Esophagus squamous epithelium (tissue), 5 donors: Measurements from ENCODE around the gene CDX2. TPM values are rescaled to one million over a fixed set of nuclear protein-coding genes. Genes with fewer than 3 reads are reported as not detected.

ENCODE experiments used
- DNase-seq: peaks from one replicate; lab custom pipeline; 2025; lab: John Stamatoyannopoulos, UW
- H3K27ac ChIP-seq, 4 donors: fragments of 200-600 bp; sonication (generic); one replicate each; pipeline ENCODE4 v1.5.1; 2016 to 2019; ENCODE audit warnings: mild to moderate bottlenecking in 1 of 4
- H3K27me3 ChIP-seq, 4 donors: fragments of 200-600 bp; sonication (generic); 1 replicate in 3 of 4; 2 replicates in 1 of 4; pipeline versions ENCODE4 v1.5.1 to v1.6.0; 2017 to 2021; ENCODE audit warnings: antibody characterized with exemption in 1 of 4
- H3K36me3 ChIP-seq, 3 donors: fragments of 200-600 bp; sonication (generic); one replicate each; pipeline ENCODE4 v1.5.1; 2016 to 2019
- H3K4me1 ChIP-seq, 3 donors: fragments of 200-600 bp; sonication (generic); one replicate each; pipeline ENCODE4 v1.5.1; 2017 to 2019
- H3K4me3 ChIP-seq, 4 donors: fragments of 200-600 bp; sonication (generic); 1 replicate in 3 of 4; 2 replicates in 1 of 4; pipeline ENCODE4 v1.5.1; 2016 to 2019; ENCODE audit warnings: mild to moderate bottlenecking in 2 of 4, moderate library complexity in 1 of 4
- H3K9me3 ChIP-seq, 3 donors: fragments of 200-600 bp; sonication (generic); one replicate each; pipeline ENCODE4 v1.5.1; 2016 to 2019
- POLR2A ChIP-seq, 4 donors: fragments of 450-650 bp; IDR thresholded peaks; one replicate each; pipeline ENCODE4 v1.6.1; 2017; ENCODE audit warnings: antibody characterized with exemption in 4 of 4, mild to moderate bottlenecking in 4 of 4, moderate library complexity in 3 of 4
- WGBS, 2 donors: methylation state at CpG; one replicate each; pipeline ENCODE4 v1.1.5; 2018; 5-methylcytosine and 5-hydroxymethylcytosine counted together
- intact Hi-C: fragments of 100-400 bp; cut with DNase I; formaldehyde crosslinking; loops from one replicate; pipeline ENCODE4 v1.15.0; 2022
- total RNA-seq, 4 donors: library from RNA; depleted of rRNA; stranded (reverse); fragments of >200 nt; gene quantifications; one replicate each; pipeline ENCODE4 v1.1.0, GENCODE V29; 2016
- TF ChIP-seq, protein P1 (sequence below), 6 experiments: fragments of 450-650 bp in 4 of 6; fragments of 200-600 bp in 2 of 6; sonication (generic) in 2 of 6; IDR thresholded peaks; one replicate each; pipeline ENCODE4 v1.5.1; 2016 to 2019; ENCODE audit warnings: antibody characterized with exemption in 6 of 6, mild to moderate bottlenecking in 4 of 6, moderate library complexity in 4 of 6
- donor health status: DM: yes; HTN: yes; CAD: no.

The CDX2 gene
- total RNA-seq: not detected

GRCh38 chr13:27969082-27969865 is at the start of gene CDX2:
Gene CDX2 (minus strand): TSS chr13:27969315. CDS start chr13:27969006, 309 bp downstream.
- no peak for DNase-seq
- TF ChIP-seq, protein P1, sequence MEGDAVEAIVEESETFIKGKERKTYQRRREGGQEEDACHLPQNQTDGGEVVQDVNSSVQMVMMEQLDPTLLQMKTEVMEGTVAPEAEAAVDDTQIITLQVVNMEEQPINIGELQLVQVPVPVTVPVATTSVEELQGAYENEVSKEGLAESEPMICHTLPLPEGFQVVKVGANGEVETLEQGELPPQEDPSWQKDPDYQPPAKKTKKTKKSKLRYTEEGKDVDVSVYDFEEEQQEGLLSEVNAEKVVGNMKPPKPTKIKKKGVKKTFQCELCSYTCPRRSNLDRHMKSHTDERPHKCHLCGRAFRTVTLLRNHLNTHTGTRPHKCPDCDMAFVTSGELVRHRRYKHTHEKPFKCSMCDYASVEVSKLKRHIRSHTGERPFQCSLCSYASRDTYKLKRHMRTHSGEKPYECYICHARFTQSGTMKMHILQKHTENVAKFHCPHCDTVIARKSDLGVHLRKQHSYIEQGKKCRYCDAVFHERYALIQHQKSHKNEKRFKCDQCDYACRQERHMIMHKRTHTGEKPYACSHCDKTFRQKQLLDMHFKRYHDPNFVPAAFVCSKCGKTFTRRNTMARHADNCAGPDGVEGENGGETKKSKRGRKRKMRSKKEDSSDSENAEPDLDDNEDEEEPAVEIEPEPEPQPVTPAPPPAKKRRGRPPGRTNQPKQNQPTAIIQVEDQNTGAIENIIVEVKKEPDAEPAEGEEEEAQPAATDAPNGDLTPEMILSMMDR (IDR thresholded peaks at IDR 0.05): no peak
- no peak for TF ChIP-seq POLR2A (IDR thresholded peaks at IDR 0.05)
- intact Hi-C loops: no loop called here
- peaks cover 41 to 100% (median 59%) of the 10 kb centered on the region in 4 donors for H3K27me3 ChIP-seq
- no peaks in the 10 kb centered on the region for H3K36me3 ChIP-seq
- 6 to 12% methylated on average over 19 to 28 of the region's 34 CpGs for WGBS, 2 donors
- H3K9me3 ChIP-seq: no peaks in the 10 kb centered on the region
- H3K27ac ChIP-seq: no peak within 1 kb of the TSS
- peak within 1 kb of the TSS in 2 of 4 donors; percentile 13 to 43 for H3K4me3 ChIP-seq
- peaks cover 12 to 41% (median 14%) of the 10 kb centered on the region in 3 donors for H3K4me1 ChIP-seq

DNA sequence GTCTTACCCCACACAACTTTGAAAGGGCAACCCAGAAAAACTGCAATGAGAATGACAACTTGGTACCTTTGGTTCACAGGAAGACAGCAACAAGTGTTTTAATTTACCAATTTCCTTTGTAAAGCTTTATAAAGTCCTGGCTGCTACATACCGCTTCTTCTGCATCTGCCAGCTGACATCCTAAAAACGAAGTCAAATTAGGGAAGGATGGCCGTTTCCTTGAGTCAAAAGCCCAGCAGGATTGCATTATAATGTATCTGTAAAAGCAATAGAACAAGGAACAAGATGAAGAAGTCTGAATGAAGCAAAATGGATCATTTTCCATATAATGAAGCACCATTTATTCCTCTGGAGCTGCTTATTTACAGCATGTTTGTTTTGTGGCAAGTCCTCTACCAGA is 45.2 kb upstream of the CDX2 start:
- Histone ChIP-seq H3K27me3 (peaks cover 0 to 34% (median 0%) of the 10 kb centered on the region in 4 donors), H3K4me3 (no peak overlapping the region), H3K27ac (no peak overlapping the region), H3K4me1 (no peaks in the 10 kb centered on the region), H3K36me3 (no peaks in the 10 kb centered on the region), H3K9me3 (no peaks in the 10 kb centered on the region)
- WGBS, 2 donors: 36 to 39% methylated on average over 3 of the region's 3 CpGs
- DNase-seq: no peak
- intact Hi-C loops: no loop called here
- no peak for TF ChIP-seq POLR2A (IDR thresholded peaks at IDR 0.05)
- TF ChIP-seq, protein P1 (IDR thresholded peaks at IDR 0.05): no peak

DNA sequence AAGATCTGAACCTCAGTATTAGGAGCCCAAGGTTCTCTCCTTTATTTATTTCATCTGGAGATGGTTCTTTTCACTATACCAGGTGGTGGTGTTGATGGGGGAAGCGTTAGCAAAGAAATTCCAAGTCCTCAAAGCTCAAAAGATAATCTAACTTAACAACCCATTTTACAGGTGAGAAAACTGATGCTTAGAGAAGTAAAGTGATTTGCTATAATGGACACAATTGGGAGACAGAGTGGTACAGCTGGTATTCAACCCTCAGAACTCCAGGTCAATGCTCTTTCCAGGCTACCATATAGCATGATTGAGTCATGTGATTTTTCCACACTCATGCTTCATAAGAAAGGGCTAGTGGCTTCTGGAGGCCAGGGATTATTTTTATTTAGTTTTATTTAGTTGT is 44.4 kb upstream of the CDX2 start:
- intact Hi-C loops: no loop called here
- Histone ChIP-seq H3K27ac (no peak overlapping the region), H3K9me3 (no peaks in the 10 kb centered on the region), H3K4me3 (no peak overlapping the region), H3K4me1 (no peaks in the 10 kb centered on the region), H3K27me3 (peaks cover 0 to 34% (median 0%) of the 10 kb centered on the region in 4 donors), H3K36me3 (no peaks in the 10 kb centered on the region)
- 75 to 85% methylated on average over 1 of the region's 1 CpG for WGBS, 2 donors
- TF ChIP-seq, protein P1 (IDR thresholded peaks at IDR 0.05): no peak
- TF ChIP-seq POLR2A (IDR thresholded peaks at IDR 0.05): no peak
- DNase-seq: no peak

DNA sequence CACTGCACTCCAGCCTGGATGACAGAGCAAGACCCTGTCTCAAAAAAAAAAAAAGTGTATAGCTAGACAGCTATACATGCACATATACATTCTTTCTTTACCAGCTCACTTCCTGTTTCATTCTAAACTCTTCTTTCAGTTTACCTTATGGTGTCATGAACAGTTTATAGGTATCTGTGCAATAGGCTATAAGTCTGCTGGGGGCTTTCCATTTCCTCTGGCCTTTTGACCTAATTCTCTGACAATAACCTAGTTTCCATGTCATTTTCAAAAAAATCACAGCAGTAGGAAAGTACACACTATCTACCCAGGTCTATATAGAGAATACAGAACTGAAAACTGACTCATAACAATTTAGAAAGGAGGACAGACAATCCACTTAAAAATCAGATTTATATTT is 43.8 kb upstream of the CDX2 start:
- no peak overlapping the region for H3K4me3 ChIP-seq
- H3K4me1 ChIP-seq: no peaks in the 10 kb centered on the region
- H3K36me3 ChIP-seq: no peaks in the 10 kb centered on the region
- H3K27ac ChIP-seq: no peak overlapping the region
- no peak for DNase-seq
- TF ChIP-seq POLR2A (IDR thresholded peaks at IDR 0.05): no peak
- TF ChIP-seq, protein P1 (IDR thresholded peaks at IDR 0.05): no peak
- no peaks in the 10 kb centered on the region for H3K9me3 ChIP-seq
- intact Hi-C loops: no loop called here
- H3K27me3 ChIP-seq: peaks cover 0 to 34% (median 0%) of the 10 kb centered on the region in 4 donors

DNA sequence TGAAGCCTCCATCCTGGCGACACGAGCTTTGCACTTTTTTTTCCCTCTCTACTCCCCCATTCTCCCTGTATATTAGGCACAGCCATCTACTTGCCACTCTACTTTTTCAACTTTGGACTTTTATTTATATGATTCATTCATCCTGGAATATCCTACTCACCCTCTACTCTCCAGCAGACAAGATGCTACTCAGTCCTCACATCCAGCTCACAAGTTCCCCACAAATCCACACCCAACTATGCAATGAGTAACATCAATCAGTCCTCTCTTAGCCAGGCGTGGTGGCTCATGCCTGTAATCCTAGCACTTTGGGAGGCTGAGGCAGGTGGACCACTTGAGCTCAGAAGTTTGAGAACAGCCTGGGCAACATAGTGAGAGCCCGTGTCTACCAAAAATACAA is 43.3 kb upstream of the CDX2 start:
- H3K27ac ChIP-seq: no peak overlapping the region
- H3K4me1 ChIP-seq: no peaks in the 10 kb centered on the region
- intact Hi-C loops: no loop called here
- H3K9me3 ChIP-seq: no peaks in the 10 kb centered on the region
- peaks cover 0 to 34% (median 0%) of the 10 kb centered on the region in 4 donors for H3K27me3 ChIP-seq
- no peaks in the 10 kb centered on the region for H3K36me3 ChIP-seq
- no peak for DNase-seq
- H3K4me3 ChIP-seq: no peak overlapping the region
- 66 to 78% methylated on average over 4 of the region's 4 CpGs for WGBS, 2 donors
- TF ChIP-seq, protein P1 (IDR thresholded peaks at IDR 0.05): no peak
- TF ChIP-seq POLR2A (IDR thresholded peaks at IDR 0.05): no peak
